Measurements from ENCODE around the gene LRRC36.
A peak's percentile ranks its signal among the peaks of the same experiment; 100 is the strongest.

Gene LRRC36

GRCh38 chr16:67425061-67425460 is 98.4 kb downstream of the LRRC36 start:
- DNase-seq (ENCODE audit: low read depth in 2 of 2) = no peak

- DNase-seq (ENCODE audit: low read depth in 2 of 2) = no peak
Measured at GRCh38 chr16:67425580-67425979, 99.0 kb downstream of the LRRC36 start.

- no peak for DNase-seq (ENCODE audit: low read depth in 2 of 2)
Measured at GRCh38 chr16:67426022-67426421, 99.4 kb downstream of the LRRC36 start.

GRCh38 chr16:67426950-67427349 is 100.3 kb downstream of the LRRC36 start:
- no peak for DNase-seq (ENCODE audit: low read depth in 2 of 2)

- DNase-seq (ENCODE audit: low read depth in 2 of 2) = peak; percentile 16 to 23
Measured at GRCh38 chr16:67428146-67428731, 101.6 kb downstream of the LRRC36 start.

GRCh38 chr16:67429053-67429798 is 102.6 kb downstream of the LRRC36 start:
- no peak for DNase-seq (ENCODE audit: low read depth in 2 of 2)

GRCh38 chr16:67429799-67430503 is 103.3 kb downstream of the LRRC36 start:
- DNase-seq (ENCODE audit: low read depth in 2 of 2) = no peak

GRCh38 chr16:67430504-67430976 is 103.9 kb downstream of the LRRC36 start:
- DNase-seq (ENCODE audit: low read depth in 2 of 2) = peak in 1 of 2 donors; percentile 13

- no peak for DNase-seq (ENCODE audit: low read depth in 2 of 2)
Measured at GRCh38 chr16:67430977-67431774, 104.6 kb downstream of the LRRC36 start, which contains the start of gene HSD11B2. TSS of gene HSD11B2 (plus strand) at chr16:67431121. CDS start at chr16:67431249, 128 bp downstream.

- no peak for DNase-seq (ENCODE audit: low read depth in 2 of 2)
Measured at GRCh38 chr16:67431775-67432505, 105.3 kb downstream of the LRRC36 start.

- no peak for DNase-seq (ENCODE audit: low read depth in 2 of 2)
Measured at GRCh38 chr16:67432506-67432890, 105.9 kb downstream of the LRRC36 start.

- no peak for DNase-seq (ENCODE audit: low read depth in 2 of 2)
Measured at GRCh38 chr16:67433131-67433719, 106.6 kb downstream of the LRRC36 start.

Data from activated CD8-positive, alpha-beta memory T cell treated with anti-CD3 and anti-CD28 coated beads for 4 hours (primary cell).